Measurements from ENCODE around the gene TTC13. TPM values are rescaled to one million over a fixed set of nuclear protein-coding genes. Genes with fewer than 3 reads are reported as not detected.

TTC13 gene
- total and polyA plus RNA-seq, 10 donors = 16.2 to 86.6 (median 38.8) TPM

DNA sequence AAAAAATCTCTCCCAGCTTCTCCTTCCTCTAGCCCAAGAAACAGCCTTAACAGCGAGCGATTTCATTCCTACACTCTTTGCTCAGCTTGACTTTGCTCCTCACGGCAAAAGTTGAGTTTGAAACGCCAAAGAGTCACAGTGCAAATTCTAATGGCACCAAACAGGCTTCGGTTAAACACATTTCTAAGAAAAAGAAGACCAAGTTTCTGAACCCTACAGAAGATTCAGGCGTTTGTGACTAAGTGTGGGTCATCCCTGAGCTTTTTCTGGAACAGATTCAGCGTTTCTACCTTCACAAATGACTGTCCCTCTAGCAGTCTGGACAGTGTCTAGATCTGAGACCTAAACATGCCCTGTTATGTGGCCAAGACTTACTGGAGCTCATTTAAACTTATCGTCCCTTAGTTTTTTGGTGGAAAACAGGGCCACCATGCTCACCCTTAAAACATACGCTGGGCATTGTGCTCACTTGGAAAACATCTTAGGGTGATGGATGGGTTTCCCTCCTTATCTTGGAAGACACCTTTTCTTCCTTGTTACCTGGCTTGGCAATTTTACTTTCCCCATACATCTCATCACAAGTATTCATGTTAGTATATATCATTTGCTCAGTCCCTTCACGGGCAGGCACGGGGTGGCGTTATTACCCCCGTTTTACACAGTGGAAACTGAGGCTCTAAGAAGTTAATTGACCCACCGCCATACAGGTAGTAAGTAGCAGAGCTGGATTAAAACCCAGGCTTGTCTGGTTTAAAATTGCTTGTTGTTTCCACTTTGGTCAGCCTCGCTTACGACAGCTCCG is 111.4 kb downstream of the TTC13 start:
- peaks cover 0 to 56% (median 27%) of the 10 kb centered on the region in 6 donors for H3K4me1 ChIP-seq
- peaks cover 0 to 42% (median 0%) of the 10 kb centered on the region in 7 donors for H3K27me3 ChIP-seq (replicated peaks in 1 of 7)
- H3K9me3 ChIP-seq = no peaks in the 10 kb centered on the region
- no peak for DNase-seq
- peak overlapping the region; percentile 11 to 82 (median 74) for H3K27ac ChIP-seq
- TF ChIP-seq POLR2A (IDR thresholded peaks at IDR 0.05) (no peak), POLR2AphosphoS5 (IDR thresholded peaks at IDR 0.05) (no peak)
- TF ChIP-seq, protein P1, sequence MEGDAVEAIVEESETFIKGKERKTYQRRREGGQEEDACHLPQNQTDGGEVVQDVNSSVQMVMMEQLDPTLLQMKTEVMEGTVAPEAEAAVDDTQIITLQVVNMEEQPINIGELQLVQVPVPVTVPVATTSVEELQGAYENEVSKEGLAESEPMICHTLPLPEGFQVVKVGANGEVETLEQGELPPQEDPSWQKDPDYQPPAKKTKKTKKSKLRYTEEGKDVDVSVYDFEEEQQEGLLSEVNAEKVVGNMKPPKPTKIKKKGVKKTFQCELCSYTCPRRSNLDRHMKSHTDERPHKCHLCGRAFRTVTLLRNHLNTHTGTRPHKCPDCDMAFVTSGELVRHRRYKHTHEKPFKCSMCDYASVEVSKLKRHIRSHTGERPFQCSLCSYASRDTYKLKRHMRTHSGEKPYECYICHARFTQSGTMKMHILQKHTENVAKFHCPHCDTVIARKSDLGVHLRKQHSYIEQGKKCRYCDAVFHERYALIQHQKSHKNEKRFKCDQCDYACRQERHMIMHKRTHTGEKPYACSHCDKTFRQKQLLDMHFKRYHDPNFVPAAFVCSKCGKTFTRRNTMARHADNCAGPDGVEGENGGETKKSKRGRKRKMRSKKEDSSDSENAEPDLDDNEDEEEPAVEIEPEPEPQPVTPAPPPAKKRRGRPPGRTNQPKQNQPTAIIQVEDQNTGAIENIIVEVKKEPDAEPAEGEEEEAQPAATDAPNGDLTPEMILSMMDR (IDR thresholded peaks at IDR 0.05 in 8 of 11, conservative IDR thresholded peaks at IDR 0.05 in 3 of 11) = no peak
- peak overlapping the region; percentile 72 to 96 (median 87) for H3K4me3 ChIP-seq
- intact Hi-C loops (cut with DNase I; ENCODE audit: low total_unique reads) = no loop called here
- H3K36me3 ChIP-seq = no peaks in the 10 kb centered on the region
- 34 to 40% (median 38%) methylated on average over 17 of the region's 17 CpGs for WGBS, 5 donors

DNA sequence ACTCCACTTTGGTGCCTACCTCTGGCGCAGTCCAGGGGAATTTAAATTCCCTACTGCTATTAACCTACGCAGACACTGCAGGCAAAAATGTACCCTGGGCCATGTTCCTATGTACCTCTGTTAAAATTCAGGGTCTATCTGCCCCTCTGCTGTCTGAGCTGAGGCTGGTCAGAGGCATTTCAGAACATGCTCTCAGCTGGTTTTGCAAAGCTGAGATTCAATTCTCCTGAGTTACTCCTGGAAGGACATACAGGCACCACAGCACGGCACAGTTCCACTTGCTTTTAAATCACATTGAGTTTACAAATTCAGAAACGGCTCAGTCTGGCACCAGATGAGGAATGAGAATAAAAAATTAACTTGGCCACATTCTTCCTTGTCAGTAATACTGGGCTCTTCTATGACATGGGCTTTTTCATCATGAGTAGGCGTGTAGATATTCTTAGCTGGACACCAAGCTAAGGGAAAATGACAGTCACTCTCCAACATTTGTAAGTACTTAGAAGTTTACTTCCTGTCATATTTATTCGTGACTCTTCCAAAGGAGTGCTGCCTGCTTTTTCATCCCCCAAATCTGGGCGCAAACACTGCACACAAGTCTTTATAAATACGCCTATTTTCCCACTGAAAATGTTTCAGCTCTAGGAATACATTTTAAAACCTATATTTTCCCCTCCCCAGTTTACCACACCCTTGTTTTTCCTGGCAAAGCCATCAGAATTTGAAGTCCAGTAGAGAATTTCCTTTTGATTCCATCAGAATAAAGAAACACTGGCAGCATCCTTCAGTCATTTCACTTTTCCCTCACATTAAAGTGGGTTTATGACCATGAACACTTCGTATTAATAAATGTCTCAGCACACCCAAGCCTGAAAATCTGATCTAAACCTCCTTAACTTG is 112.2 kb downstream of the TTC13 start:
- Histone ChIP-seq H3K36me3 (no peaks in the 10 kb centered on the region), H3K4me1 (peaks cover 0 to 56% (median 27%) of the 10 kb centered on the region in 6 donors), H3K27me3 (replicated peaks in 1 of 7) (peaks cover 0 to 40% (median 0%) of the 10 kb centered on the region in 7 donors), H3K27ac (peak overlapping the region in 7 of 8 donors; percentile 11 to 82 (median 76)), H3K9me3 (no peaks in the 10 kb centered on the region), H3K4me3 (peak overlapping the region in 5 of 8 donors; percentile 72 to 96 (median 87))
- TF ChIP-seq POLR2A (IDR thresholded peaks at IDR 0.05) = no peak
- TF ChIP-seq POLR2AphosphoS5 (IDR thresholded peaks at IDR 0.05) = no peak
- TF ChIP-seq, protein P1 (IDR thresholded peaks at IDR 0.05 in 8 of 11, conservative IDR thresholded peaks at IDR 0.05 in 3 of 11) = no peak
- 66 to 85% (median 74%) methylated on average over 9 of the region's 9 CpGs for WGBS, 5 donors
- no peak for DNase-seq
- intact Hi-C loops (cut with DNase I; ENCODE audit: low total_unique reads) = no loop called here

DNA sequence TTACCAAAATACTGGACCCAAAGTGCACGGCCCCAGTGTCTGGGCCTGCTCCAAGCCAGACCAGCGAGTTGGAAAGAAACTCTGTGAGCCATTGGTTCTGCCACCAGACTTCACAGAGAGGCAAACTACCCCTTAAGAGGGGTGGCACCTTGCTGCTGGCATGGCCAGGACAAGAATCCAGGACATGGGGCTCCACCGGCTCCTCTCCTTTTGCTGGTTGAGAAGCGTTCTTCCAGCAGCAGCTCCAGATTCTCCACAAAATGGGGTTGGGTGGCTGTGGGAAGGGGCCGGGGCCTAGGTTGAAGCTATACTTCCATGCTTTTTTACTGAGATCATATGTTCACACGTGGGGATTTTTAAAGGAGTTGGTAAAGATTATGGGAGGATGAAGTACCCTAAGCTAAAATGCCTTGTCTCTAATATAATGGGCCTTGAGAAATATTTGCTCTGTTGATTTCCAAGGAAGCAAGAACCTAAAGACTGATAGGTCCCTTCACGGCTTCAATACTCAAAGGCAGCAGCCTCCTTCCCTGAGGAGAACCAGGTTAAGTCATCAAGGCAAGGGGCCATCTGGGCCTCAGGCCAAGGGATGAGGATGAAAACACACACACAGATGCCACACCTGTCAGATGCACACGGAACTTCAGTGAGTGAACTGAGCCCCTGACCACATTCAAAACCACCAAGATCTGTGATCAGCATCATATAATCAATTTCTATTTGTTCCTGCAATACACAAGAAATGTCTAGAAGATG is 113.4 kb downstream of the TTC13 start:
- no peaks in the 10 kb centered on the region for H3K9me3 ChIP-seq
- H3K36me3 ChIP-seq = no peaks in the 10 kb centered on the region
- H3K27ac ChIP-seq = peak overlapping the region in 3 of 8 donors; percentile 1 to 78 (median 41)
- TF ChIP-seq, protein P1 (IDR thresholded peaks at IDR 0.05 in 8 of 11, conservative IDR thresholded peaks at IDR 0.05 in 3 of 11) = no peak
- no peak for TF ChIP-seq POLR2A (IDR thresholded peaks at IDR 0.05)
- TF ChIP-seq POLR2AphosphoS5 (IDR thresholded peaks at IDR 0.05) = no peak
- intact Hi-C loops (cut with DNase I; ENCODE audit: low total_unique reads) = no loop called here
- peak; percentile 37 for DNase-seq
- peaks cover 0 to 56% (median 27%) of the 10 kb centered on the region in 6 donors for H3K4me1 ChIP-seq
- peaks cover 0 to 30% (median 0%) of the 10 kb centered on the region in 7 donors for H3K27me3 ChIP-seq (replicated peaks in 1 of 7)
- H3K4me3 ChIP-seq = no peak overlapping the region
- WGBS, 5 donors = 84 to 95% (median 89%) methylated on average over 8 of the region's 8 CpGs

Data from spleen (tissue), 11 donors.